ENCODE measurements around the gene THAP12. TPM values are rescaled to one million over a fixed set of nuclear protein-coding genes. Genes with fewer than 3 reads are reported as not detected.

Gene THAP12
- total RNA-seq, 1 experiment from 2014 or later: 27.6 TPM

- H3K4me3 Mint-ChIP-seq: no peak overlapping the region
- ChIA-PET CTCF (no interaction called here), POLR2A (no interaction called here)
- peaks cover 5% of the 10 kb centered on the region for H3K27me3 Mint-ChIP-seq (ENCODE audit: low read depth)
- DNase-seq (ENCODE audit: low spot score) (no peak), ATAC-seq (no peak)
- no peak overlapping the region for H3K27ac Mint-ChIP-seq
- H3K36me3 Mint-ChIP-seq: peaks cover 30% of the 10 kb centered on the region
- no peak for TF ChIP-seq ZNF138 (CRISPR knock-in tag; conservative IDR thresholded peaks at IDR 0.05)
- no peak for TF ChIP-seq PRDM15 (CRISPR knock-in tag; IDR thresholded peaks at IDR 0.05)
- no peak for TF ChIP-seq GTF2I (CRISPR knock-in tag; conservative IDR thresholded peaks at IDR 0.05)
- no peak for TF ChIP-seq JUN (CRISPR knock-in tag; IDR thresholded peaks at IDR 0.05)
- TF ChIP-seq GABPB1 (CRISPR knock-in tag; IDR thresholded peaks at IDR 0.05): no peak
- no peak for TF ChIP-seq ZNF219 (CRISPR knock-in tag; IDR thresholded peaks at IDR 0.05; ENCODE audit: borderline replicate concordance)
- TF ChIP-seq SP1 (CRISPR knock-in tag; conservative IDR thresholded peaks at IDR 0.05): no peak
- TF ChIP-seq SMAD4 (CRISPR knock-in tag; IDR thresholded peaks at IDR 0.05): no peak
- no peak for TF ChIP-seq IRF1 (CRISPR knock-in tag; IDR thresholded peaks at IDR 0.05)
- no peak for TF ChIP-seq SMAD3 (CRISPR knock-in tag; IDR thresholded peaks at IDR 0.05; ENCODE audit: borderline replicate concordance)
- TF ChIP-seq ATF2 (CRISPR knock-in tag; IDR thresholded peaks at IDR 0.05; ENCODE audit: borderline replicate concordance, low read depth): no peak
- TF ChIP-seq FOXJ3 (CRISPR knock-in tag; IDR thresholded peaks at IDR 0.05; ENCODE audit: borderline replicate concordance): no peak
- no peak for TF ChIP-seq TEAD4 (CRISPR knock-in tag; IDR thresholded peaks at IDR 0.05)
- TF ChIP-seq ZNF396 (CRISPR knock-in tag; IDR thresholded peaks at IDR 0.05; ENCODE audit: borderline replicate concordance): no peak
- TF ChIP-seq MAX (CRISPR knock-in tag; IDR thresholded peaks at IDR 0.05): no peak
- no peak for TF ChIP-seq AR (CRISPR knock-in tag; IDR thresholded peaks at IDR 0.05)
- TF ChIP-seq ZNF512 (CRISPR knock-in tag; IDR thresholded peaks at IDR 0.05; ENCODE audit: borderline replicate concordance): no peak
- TF ChIP-seq CREB1 (CRISPR knock-in tag; IDR thresholded peaks at IDR 0.05): no peak
- no peak for TF ChIP-seq HMGXB4 (CRISPR knock-in tag; IDR thresholded peaks at IDR 0.05)
- H3K4me1 Mint-ChIP-seq: no peaks in the 10 kb centered on the region
- peaks cover 39% of the 10 kb centered on the region for H3K9me3 Mint-ChIP-seq
These were observed 45.1 kb downstream of the THAP12 start for GRCh38 chr11:76335842-76336241.
